CD4-positive, alpha-beta T cell treated with Interleukin-17A for 4 hours (primary cell): Measurements from ENCODE around the gene CERS1.

ENCODE experiments used
- DNase-seq: peaks from one replicate; pipeline ENCODE4 v3.0.0-alpha.2; 2020; ENCODE audit warnings: mixed read lengths

CERS1 gene

GRCh38 chr19:18895824-18896341 lies at the start of gene CERS1:
Gene CERS1 (minus strand): TSS chr19:18896158. CDS start chr19:18896072, 86 bp downstream.
- no peak for DNase-seq

GRCh38 chr19:18945297-18945696 lies 49.3 kb upstream of the CERS1 start:
- no peak for DNase-seq

- no peak for DNase-seq
Observed at GRCh38 chr19:18943465-18943864, 47.5 kb upstream of the CERS1 start.

- no peak for DNase-seq
Observed at GRCh38 chr19:18942692-18943091, 46.7 kb upstream of the CERS1 start.

GRCh38 chr19:18941628-18942354 lies 45.8 kb upstream of the CERS1 start:
- DNase-seq: no peak

GRCh38 chr19:18940769-18941627 lies 45.0 kb upstream of the CERS1 start, which contains the start of gene HOMER3:
Gene HOMER3 (minus strand): TSS chr19:18941217. CDS start chr19:18938982, 2,235 bp downstream.
- DNase-seq: peak; percentile 89

GRCh38 chr19:18939922-18940768 lies 44.2 kb upstream of the CERS1 start:
- DNase-seq: no peak

- no peak for DNase-seq
Observed at GRCh38 chr19:18939163-18939562, 43.2 kb upstream of the CERS1 start.

GRCh38 chr19:18933297-18933696 lies 37.3 kb upstream of the CERS1 start:
- no peak for DNase-seq

- DNase-seq: peak; percentile 90
Observed at GRCh38 chr19:18932216-18932841, 36.4 kb upstream of the CERS1 start.

- no peak for DNase-seq
Observed at GRCh38 chr19:18931316-18932162, 35.6 kb upstream of the CERS1 start.

- no peak for DNase-seq
Observed at GRCh38 chr19:18929311-18929710, 33.4 kb upstream of the CERS1 start.

- no peak for DNase-seq
Observed at GRCh38 chr19:18928018-18928805, 32.3 kb upstream of the CERS1 start.

- no peak for DNase-seq
Observed at GRCh38 chr19:18924684-18925213, 28.8 kb upstream of the CERS1 start.

GRCh38 chr19:18922228-18922985 lies 26.4 kb upstream of the CERS1 start:
- DNase-seq: no peak

GRCh38 chr19:18921593-18921992 lies 25.6 kb upstream of the CERS1 start:
- DNase-seq: no peak

- no peak for DNase-seq
Observed at GRCh38 chr19:18920400-18920799, 24.4 kb upstream of the CERS1 start.

- DNase-seq: no peak
Observed at GRCh38 chr19:18919900-18920214, 23.9 kb upstream of the CERS1 start.

- peak; percentile 97 for DNase-seq
Observed at GRCh38 chr19:18919086-18919899, 23.3 kb upstream of the CERS1 start, which contains the start of the genes COPE and DDX49. Gene COPE (minus strand): TSS chr19:18919387. CDS start chr19:18919348, 39 bp downstream. Gene DDX49 (plus strand): TSS chr19:18919715. CDS start chr19:18919742, 27 bp downstream.
